Sigmoid colon (tissue), 4 donors: ENCODE results near the gene AP4B1.

Source experiments
- POLR2A ChIP-seq, 2 donors: fragments of 450-650 bp; IDR thresholded peaks; one replicate each; pipeline ENCODE4 v1.6.1; 2016; ENCODE audit warnings: antibody characterized with exemption in 2 of 2, mild to moderate bottlenecking in 2 of 2, moderate library complexity in 2 of 2
- POLR2AphosphoS5 ChIP-seq, 4 donors: sonication (generic); formaldehyde crosslinking; IDR thresholded peaks; one replicate each; pipeline ENCODE4 v1.6.1; 2017; ENCODE audit warnings: antibody characterized with exemption in 4 of 4
- TF ChIP-seq, protein P1 (sequence below), 4 experiments: fragments of 450-650 bp in 3 of 4; fragments of 200-600 bp in 1 of 4; IDR thresholded peaks; one replicate each; pipeline ENCODE4 v1.5.1; 2016 to 2019; ENCODE audit warnings: antibody characterized with exemption in 4 of 4, mild to moderate bottlenecking in 3 of 4, moderate library complexity in 2 of 4

GRCh38 chr1:113941245-113941559 lies 36.6 kb upstream of the AP4B1 start:
- TF ChIP-seq, protein P1, sequence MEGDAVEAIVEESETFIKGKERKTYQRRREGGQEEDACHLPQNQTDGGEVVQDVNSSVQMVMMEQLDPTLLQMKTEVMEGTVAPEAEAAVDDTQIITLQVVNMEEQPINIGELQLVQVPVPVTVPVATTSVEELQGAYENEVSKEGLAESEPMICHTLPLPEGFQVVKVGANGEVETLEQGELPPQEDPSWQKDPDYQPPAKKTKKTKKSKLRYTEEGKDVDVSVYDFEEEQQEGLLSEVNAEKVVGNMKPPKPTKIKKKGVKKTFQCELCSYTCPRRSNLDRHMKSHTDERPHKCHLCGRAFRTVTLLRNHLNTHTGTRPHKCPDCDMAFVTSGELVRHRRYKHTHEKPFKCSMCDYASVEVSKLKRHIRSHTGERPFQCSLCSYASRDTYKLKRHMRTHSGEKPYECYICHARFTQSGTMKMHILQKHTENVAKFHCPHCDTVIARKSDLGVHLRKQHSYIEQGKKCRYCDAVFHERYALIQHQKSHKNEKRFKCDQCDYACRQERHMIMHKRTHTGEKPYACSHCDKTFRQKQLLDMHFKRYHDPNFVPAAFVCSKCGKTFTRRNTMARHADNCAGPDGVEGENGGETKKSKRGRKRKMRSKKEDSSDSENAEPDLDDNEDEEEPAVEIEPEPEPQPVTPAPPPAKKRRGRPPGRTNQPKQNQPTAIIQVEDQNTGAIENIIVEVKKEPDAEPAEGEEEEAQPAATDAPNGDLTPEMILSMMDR (IDR thresholded peaks at IDR 0.05), result no peak
- no peak for TF ChIP-seq POLR2A (IDR thresholded peaks at IDR 0.05)
- no peak for TF ChIP-seq POLR2AphosphoS5 (IDR thresholded peaks at IDR 0.05)
